SH-SY5Y (cell line): ENCODE results near the gene RPL29.

ENCODE experiments used
- GATA2 ChIP-seq: IDR thresholded peaks from 2 replicates; pipeline ENCODE4 v1.6.1; 2011; ENCODE audit warnings: mild to moderate bottlenecking, low read depth, low read length
- GATA3 ChIP-seq: IDR thresholded peaks from 2 replicates; pipeline ENCODE4 v1.6.1; 2011; ENCODE audit warnings: low read depth, mild to moderate bottlenecking, low read length, moderate library complexity

DNA sequence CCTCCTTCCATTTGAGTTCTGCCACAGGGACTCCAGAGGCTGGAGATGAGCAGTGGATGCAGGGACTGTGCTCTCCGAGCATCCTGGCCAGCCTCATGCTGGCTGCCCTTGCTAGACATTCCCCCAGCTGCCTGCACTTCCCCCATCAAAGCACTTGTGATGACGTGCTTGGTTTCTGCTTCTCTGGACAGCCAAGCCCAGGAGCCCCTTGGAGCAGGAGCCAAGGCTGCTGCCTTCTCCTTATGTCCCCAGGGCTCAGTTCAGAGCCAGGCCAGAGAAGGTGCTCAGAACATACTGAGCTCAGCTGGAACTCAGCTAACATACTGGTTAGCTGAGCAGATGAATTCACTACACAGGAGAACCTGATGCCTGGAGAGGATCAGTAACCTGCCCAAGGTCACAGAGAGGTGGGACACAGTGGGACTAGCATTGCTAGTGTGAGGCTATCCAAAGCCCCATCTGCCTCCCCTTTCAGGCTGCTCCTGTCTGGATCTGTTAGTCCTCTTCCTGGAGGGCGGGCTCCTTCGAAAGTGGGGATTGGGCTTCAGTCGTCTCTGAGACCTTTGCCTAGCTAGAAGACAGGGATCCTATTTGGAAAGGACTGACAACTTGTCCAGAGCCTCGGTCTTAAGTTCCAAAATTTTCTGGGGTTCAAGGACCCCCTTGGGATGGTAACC is 32.7 kb downstream of the RPL29 start:
- TF ChIP-seq GATA2 (no peak), GATA3 (no peak)
